GM18868 (cell line): ENCODE measurements around the gene C19orf85.
"Not testable (repeated sequence)": the region's sequence is repeated elsewhere in the genome, so short reads cannot be mapped to it uniquely, and the experiment has no call there.

Source experiments
- ATAC-seq: cut with Tn5 transposase; IDR thresholded peaks from one replicate; pipeline ENCODE4 v1.9.1; 2021; ENCODE audit warnings: mild to moderate bottlenecking, moderate library complexity; ENCODE audit not compliant: unreplicated experiment

C19orf85 gene

GRCh38 chr19:55459950-55460657 is 4.4 kb downstream of the C19orf85 start:
- ATAC-seq: no peak

GRCh38 chr19:55459551-55459949 is 5.0 kb downstream of the C19orf85 start:
- no peak for ATAC-seq

GRCh38 chr19:55457683-55458457 is 6.7 kb downstream of the C19orf85 start:
- no peak for ATAC-seq

- no peak for ATAC-seq
Measured at GRCh38 chr19:55456347-55456746, 8.2 kb downstream of the C19orf85 start.

- no peak for ATAC-seq
Measured at GRCh38 chr19:55455576-55456235, 8.8 kb downstream of the C19orf85 start.

- ATAC-seq: no peak
Measured at GRCh38 chr19:55454787-55455243, 9.7 kb downstream of the C19orf85 start.

GRCh38 chr19:55453511-55454260 is 10.9 kb downstream of the C19orf85 start:
- no peak for ATAC-seq

- ATAC-seq: no peak
Measured at GRCh38 chr19:55452749-55453346, 11.7 kb downstream of the C19orf85 start.

GRCh38 chr19:55451965-55452748 is 12.4 kb downstream of the C19orf85 start:
- ATAC-seq: no peak

GRCh38 chr19:55451163-55451964 is 13.2 kb downstream of the C19orf85 start:
- no peak for ATAC-seq

- no peak for ATAC-seq
Measured at GRCh38 chr19:55449469-55449868, 15.1 kb downstream of the C19orf85 start.

GRCh38 chr19:55448175-55448490 is 16.4 kb downstream of the C19orf85 start:
- ATAC-seq: not testable (repeated sequence)

GRCh38 chr19:55447421-55448174 is 17.0 kb downstream of the C19orf85 start:
- ATAC-seq: no peak

GRCh38 chr19:55446060-55446459 is 18.5 kb downstream of the C19orf85 start:
- ATAC-seq: no peak

- ATAC-seq: no peak
Measured at GRCh38 chr19:55444646-55445045, 19.9 kb downstream of the C19orf85 start.

GRCh38 chr19:55443824-55444480 is 20.6 kb downstream of the C19orf85 start:
- no peak for ATAC-seq

GRCh38 chr19:55443045-55443823 is 21.3 kb downstream of the C19orf85 start, which contains the start of gene SHISA7:
TSS of gene SHISA7 (minus strand) at chr19:55443300. CDS start at chr19:55442863, 437 bp downstream.
- no peak for ATAC-seq
